HS-27A (cell line): ENCODE data around the gene DSC2.

ENCODE experiments used
- DNase-seq: peaks from one replicate; pipeline ENCODE4 v3.0.0-alpha.2; 2012; ENCODE audit warnings: low read depth, missing footprints

DSC2 gene

GRCh38 chr18:31097666-31098065 is 4.6 kb downstream of the DSC2 start:
- DNase-seq, result no peak

DNA sequence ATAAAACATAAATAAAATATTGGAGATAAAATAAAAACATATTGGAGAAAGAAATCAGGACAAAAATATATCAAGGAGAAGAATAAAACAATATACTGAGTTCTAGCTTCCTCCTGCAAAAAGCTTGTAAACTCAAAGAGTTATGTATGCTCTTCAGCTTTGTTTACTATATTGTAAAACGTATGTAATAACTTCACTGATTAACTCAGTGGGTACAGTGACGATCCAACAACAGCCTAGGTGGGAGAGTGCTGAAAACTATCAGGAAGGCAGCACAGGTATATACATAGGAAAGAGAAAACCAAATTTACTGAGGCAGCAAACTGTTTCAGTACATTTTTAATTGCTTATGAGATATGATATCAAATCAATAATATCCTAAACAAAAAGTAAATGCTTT is 8.3 kb downstream of the DSC2 start:
- DNase-seq, result no peak

DNA sequence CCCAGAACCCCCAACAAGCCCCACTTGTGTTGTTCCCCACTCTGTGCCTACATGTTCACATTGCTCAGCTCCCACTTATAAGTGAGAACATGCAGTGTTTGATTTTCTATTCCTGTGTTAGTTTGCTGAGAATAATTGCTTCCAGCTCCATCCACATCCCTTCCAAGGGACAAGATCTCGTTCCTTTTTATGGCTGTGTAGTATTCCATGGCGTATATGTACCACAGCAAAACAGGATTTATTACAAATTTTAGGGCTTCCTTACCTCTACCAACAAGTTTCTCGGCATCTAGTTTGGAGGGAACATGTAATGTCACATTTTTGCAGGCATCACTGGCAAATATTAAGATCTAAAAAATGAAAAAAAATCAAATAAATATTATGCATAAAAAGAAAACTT is 8.9 kb downstream of the DSC2 start:
- no peak for DNase-seq

GRCh38 chr18:31091350-31091749 is 10.9 kb downstream of the DSC2 start:
- no peak for DNase-seq

DNA sequence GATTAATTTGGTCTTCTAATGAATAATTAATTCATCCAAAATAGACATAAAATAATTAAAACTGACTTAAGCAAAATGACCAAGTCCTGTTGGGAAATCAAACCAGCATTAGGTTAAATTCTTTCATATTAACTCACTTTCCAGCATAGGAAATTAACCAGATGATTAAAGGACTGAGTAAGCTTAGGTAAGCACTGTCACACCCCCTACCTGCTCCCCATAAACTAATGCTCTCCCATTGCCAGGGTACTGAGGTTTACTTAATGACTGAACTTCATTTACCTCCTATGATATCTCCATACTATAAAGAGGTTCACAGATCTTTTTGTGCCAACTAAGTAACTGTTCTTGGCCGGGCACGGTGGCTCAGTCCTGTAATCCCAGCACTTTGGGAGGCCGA is 13.7 kb downstream of the DSC2 start:
- no peak for DNase-seq

- DNase-seq, result no peak
Observed at GRCh38 chr18:31079973-31080372, 22.2 kb downstream of the DSC2 start.

DNA sequence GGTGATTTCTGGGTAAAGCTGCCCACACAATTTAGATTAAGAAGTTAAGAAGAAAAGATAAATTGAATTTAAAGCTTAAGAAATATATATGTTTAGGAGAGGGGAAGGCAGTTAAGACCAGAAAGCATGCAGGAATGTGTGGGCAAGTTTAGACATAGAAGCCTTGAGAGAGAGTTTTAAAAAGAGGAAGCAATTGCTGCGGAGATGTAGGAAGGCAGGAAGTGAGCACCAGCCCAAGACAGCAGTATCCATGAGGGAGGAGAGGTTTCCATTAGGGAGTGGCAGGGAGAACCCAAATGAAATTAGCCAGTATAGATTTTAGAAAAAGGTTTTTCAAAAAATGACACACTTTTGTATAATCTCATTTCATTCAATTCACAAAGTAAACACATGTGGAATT is 24.3 kb downstream of the DSC2 start:
- no peak for DNase-seq

- no peak for DNase-seq
Observed at GRCh38 chr18:31072175-31072574, 30.0 kb downstream of the DSC2 start.

GRCh38 chr18:31070206-31070605 is 32.0 kb downstream of the DSC2 start:
- no peak for DNase-seq

- DNase-seq, result no peak
Observed at GRCh38 chr18:31066266-31066665, 36.0 kb downstream of the DSC2 start.

- DNase-seq, result no peak
Observed at GRCh38 chr18:31065036-31065773, 37.0 kb downstream of the DSC2 start.

DNA sequence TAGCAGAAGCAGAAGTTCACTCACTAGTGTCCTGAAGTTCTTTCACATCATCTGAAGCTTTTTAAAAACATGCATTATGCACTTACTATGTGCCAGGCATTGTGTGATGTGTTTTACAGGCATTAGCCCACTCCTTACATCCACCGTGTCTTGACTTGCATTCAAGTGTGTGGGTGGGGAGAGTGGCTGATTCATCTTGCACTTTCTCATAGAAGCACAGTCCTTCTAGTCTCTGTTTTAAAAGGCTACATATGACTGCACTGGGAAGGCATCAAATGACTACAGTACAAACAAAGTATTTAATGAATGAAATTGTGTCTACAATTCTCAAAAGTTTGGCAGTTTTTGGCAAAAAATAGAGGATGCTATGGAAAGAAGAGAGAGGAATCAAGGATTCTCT is 38.1 kb downstream of the DSC2 start:
- DNase-seq, result no peak

GRCh38 chr18:31061945-31062344 is 40.3 kb downstream of the DSC2 start:
- no peak for DNase-seq

- DNase-seq, result no peak
Observed at GRCh38 chr18:31058897-31059296, 43.3 kb downstream of the DSC2 start.

- DNase-seq, result no peak
Observed at GRCh38 chr18:31057917-31058316, 44.3 kb downstream of the DSC2 start.

- DNase-seq, result no peak
Observed at GRCh38 chr18:31057051-31057450, 45.2 kb downstream of the DSC2 start.

GRCh38 chr18:31056296-31056695 is 45.9 kb downstream of the DSC2 start:
- DNase-seq, result no peak

GRCh38 chr18:31050635-31051034 is 51.6 kb downstream of the DSC2 start:
- DNase-seq, result no peak

DNA sequence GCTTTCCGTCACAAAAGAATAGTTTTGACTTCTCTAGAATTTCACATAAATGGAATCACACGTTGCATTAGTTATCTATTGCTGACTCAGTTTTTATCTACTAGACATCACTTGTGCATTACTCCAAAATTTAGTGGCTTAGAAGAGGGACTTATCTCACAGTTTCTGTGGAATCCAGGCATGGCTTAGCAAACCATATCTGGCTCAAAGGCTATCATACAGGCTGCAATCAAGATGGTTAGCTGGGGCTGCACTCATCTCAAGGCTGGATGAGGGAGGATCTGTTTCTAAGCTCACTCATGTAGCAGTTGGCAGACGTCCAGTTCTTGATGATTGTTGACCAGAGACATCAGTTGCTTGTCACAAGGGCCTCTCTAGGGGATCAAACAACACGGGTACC is 53.0 kb downstream of the DSC2 start:
- no peak for DNase-seq

DNA sequence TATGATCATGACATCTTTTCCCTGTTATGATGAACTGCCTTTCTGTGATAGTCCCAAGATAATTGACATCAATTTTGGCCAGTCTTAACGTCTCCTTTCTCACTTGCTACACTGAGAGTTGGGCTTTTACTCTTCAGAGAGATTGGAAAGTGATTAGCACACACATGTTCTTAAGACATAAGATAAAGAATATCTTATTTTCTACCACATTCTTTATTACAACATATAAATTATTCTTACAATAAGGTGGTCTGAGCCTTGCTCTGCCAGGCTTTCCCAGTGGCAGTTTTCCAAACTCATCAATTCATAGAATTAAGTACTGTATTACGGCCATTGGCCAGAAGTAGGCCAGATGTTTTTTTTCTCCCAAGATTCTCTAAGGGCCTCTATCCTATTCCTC is 54.0 kb downstream of the DSC2 start:
- DNase-seq, result no peak

DNA sequence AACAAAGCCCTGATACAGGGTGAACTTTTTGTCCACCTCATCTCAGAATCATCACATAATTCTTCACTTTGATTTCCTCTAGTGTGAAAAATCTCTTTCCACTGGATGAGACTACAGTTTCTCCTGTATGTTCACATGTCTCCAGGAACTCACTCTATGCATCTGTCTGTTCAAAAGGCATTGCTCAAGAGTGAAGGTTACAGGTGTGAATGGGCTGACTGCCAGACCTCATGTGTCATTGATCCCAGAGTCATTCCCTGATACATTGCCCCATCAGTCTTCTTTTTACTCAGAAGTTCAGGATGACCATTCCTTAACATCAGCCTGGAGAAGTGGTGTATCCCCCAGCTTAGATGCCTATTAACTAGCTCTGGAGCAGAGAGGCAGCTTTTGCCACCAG is 55.3 kb downstream of the DSC2 start:
- no peak for DNase-seq

- no peak for DNase-seq
Observed at GRCh38 chr18:31045599-31045998, 56.6 kb downstream of the DSC2 start.

GRCh38 chr18:31044926-31045325 is 57.3 kb downstream of the DSC2 start:
- DNase-seq, result no peak

GRCh38 chr18:31043709-31044108 is 58.5 kb downstream of the DSC2 start:
- no peak for DNase-seq
